Right lobe of liver (tissue), 6 donors: ENCODE measurements around the gene STPG1. TPM values are rescaled to one million over a fixed set of nuclear protein-coding genes. Genes with fewer than 3 reads are reported as not detected.

Experiments
- ATAC-seq, 4 donors: fragments of 200-7000 bp; cut with Tn5 transposase; one replicate each; pipeline ENCODE4 v1.9.1; 2020; ENCODE audit warnings: mild to moderate bottlenecking in 4 of 4, moderate library complexity in 4 of 4
- DNase-seq, 3 donors: peaks; one replicate each; pipeline ENCODE4 v3.0.0-alpha.2; 2020
- H3K27ac ChIP-seq, 3 donors: fragments of 200-600 bp; one replicate each; pipeline ENCODE4 v1.8.0; 2022
- H3K27me3 ChIP-seq, 2 donors: fragments of 200-600 bp; one replicate each; pipeline ENCODE4 v1.8.0; 2022
- H3K36me3 ChIP-seq, 4 donors: fragments of 200-600 bp; sonication (generic) in 1 of 4; one replicate each; pipeline versions ENCODE4 v1.5.1 to v1.8.0; 2017 to 2022; ENCODE audit warnings: control low read depth in 1 of 4
- H3K4me1 ChIP-seq, 4 donors: fragments of 200-600 bp; sonication (generic) in 1 of 4; one replicate each; pipeline versions ENCODE4 v1.5.1 to v1.8.0; 2017 to 2022; ENCODE audit warnings: control low read depth in 1 of 4
- H3K4me3 ChIP-seq, 3 donors: fragments of 200-600 bp; one replicate each; pipeline ENCODE4 v1.8.0; 2022
- H3K9me3 ChIP-seq, 4 donors: fragments of 200-600 bp; sonication (generic) in 1 of 4; one replicate each; pipeline versions ENCODE4 v1.5.1 to v1.8.0; 2017 to 2022; ENCODE audit warnings: control low read depth in 1 of 4
- CTCF ChIP-seq, 4 donors: fragments of 200-600 bp in 3 of 4; fragments of 450-650 bp in 1 of 4; IDR thresholded peaks; one replicate each; pipeline versions ENCODE4 v1.5.1 to v1.8.0; 2016 to 2022; ENCODE audit warnings: antibody characterized with exemption in 4 of 4, mild to moderate bottlenecking in 2 of 4
- POLR2A ChIP-seq: fragments of 450-650 bp; IDR thresholded peaks from one replicate; pipeline ENCODE4 v1.6.1; 2017; ENCODE audit warnings: antibody characterized with exemption, mild to moderate bottlenecking
- WGBS: methylation state at CpG from one replicate; pipeline ENCODE4 v1.1.6; 2018; ENCODE audit warnings: low coverage, low lambda C conversion rate; ENCODE audit not compliant: insufficient coverage; ENCODE audit errors: missing lambda C conversion rate; 5-methylcytosine and 5-hydroxymethylcytosine counted together
- intact Hi-C, 2 donors: fragments of 100-400 bp; cut with DNase I; formaldehyde crosslinking; loops; one replicate each; pipeline versions ENCODE4 v1.11.2 to v1.14.1; 2022
- total RNA-seq, 6 experiments: library from RNA; depleted of rRNA in 2 of 6; stranded (reverse); fragments of >200 nt in 2 of 6; fragmentation: NEBNext Ultra II Directional in 3 of 6; extraction: Animal tissue kit (Norgen Biotek cat#: 25700) in 3 of 6; gene quantifications; one replicate each; pipeline versions ENCODE4 v1.1.0 to v1.2.4, GENCODE V29; 2016 to 2023
- donor health status: DM: no; HTN: yes; CAD: no.
- donor health status: DM: no; HTN: no; CAD: no.
- donor health status: DM: no; HTN: no; CAD: no.
- donor health status: DM: no; HTN: yes; CAD: no.
- donor health status: DM: no; HTN: yes; CAD: no.

Gene STPG1
- total RNA-seq, 6 experiments from 2014 or later = 1.0 to 3.6 (median 1.7) TPM

- WGBS = 79% methylated on average over 7 of the region's 7 CpGs
- H3K27ac ChIP-seq = no peak overlapping the region
- H3K36me3 ChIP-seq = no peaks in the 10 kb centered on the region
- no peaks in the 10 kb centered on the region for H3K27me3 ChIP-seq
- no peaks in the 10 kb centered on the region for H3K4me1 ChIP-seq
- intact Hi-C loops = no loop called here
- no peak for TF ChIP-seq CTCF (IDR thresholded peaks at IDR 0.05)
- TF ChIP-seq POLR2A = no peak
- no peaks in the 10 kb centered on the region for H3K9me3 ChIP-seq
- ATAC-seq (no peak), DNase-seq (no peak)
- H3K4me3 ChIP-seq = no peak overlapping the region
These were observed 105.1 kb downstream of the STPG1 start for GRCh38 chr1:24308365-24309015.

Other genes starting within 250 kb of the STPG1 start
- 1 to 10 TPM; 3.4 to 8.3 (median 4.0) TPM for gene IFNLR1, start 226.5 kb downstream of the STPG1 start, total RNA-seq
- under 1 TPM in 5 of 6 experiments, not detected in 1; 0.20 to 1.00 (median 0.26) TPM for gene GRHL3, start 94.4 kb downstream of the STPG1 start, total RNA-seq
- gene NIPAL3, start 2.0 kb upstream of the STPG1 start, total RNA-seq = 1 to 10 TPM; 3.4 to 9.2 (median 6.0) TPM
- gene RCAN3, start 89.1 kb upstream of the STPG1 start, total RNA-seq = 1 to 10 TPM; 1.2 to 3.1 (median 2.1) TPM
- gene NCMAP, start 142.3 kb upstream of the STPG1 start, total RNA-seq = 1 to 10 TPM in 3 of 6 experiments, under 1 TPM in 3; 0.81 to 2.6 (median 0.99) TPM
- 10 to 100 TPM; 41.1 to 52.0 (median 44.9) TPM for gene SRRM1, start 229.5 kb upstream of the STPG1 start, total RNA-seq